Measurements from ENCODE around the gene ENOX1.

GRCh38 chr13:43195112-43195511, 591.7 kb downstream of the ENOX1 start:
- TF ChIP-seq PATZ1 (CRISPR knock-in tag; IDR thresholded peaks at IDR 0.05; ENCODE audit: borderline replicate concordance) (no peak), ARNTL (CRISPR knock-in tag; IDR thresholded peaks at IDR 0.05; ENCODE audit: borderline replicate concordance, low read depth) (no peak), OSR1 (CRISPR knock-in tag; IDR thresholded peaks at IDR 0.05) (no peak), BACH2 (CRISPR knock-in tag; IDR thresholded peaks at IDR 0.05; ENCODE audit: borderline replicate concordance) (no peak), TCF4 (CRISPR knock-in tag; IDR thresholded peaks at IDR 0.05; ENCODE audit: borderline replicate concordance) (no peak), TOX (CRISPR knock-in tag; IDR thresholded peaks at IDR 0.05; ENCODE audit: borderline replicate concordance) (no peak), CREB5 (CRISPR knock-in tag; IDR thresholded peaks at IDR 0.05; ENCODE audit: low read depth) (no peak), ZFP30 (CRISPR knock-in tag; IDR thresholded peaks at IDR 0.05) (no peak), ZFP3 (CRISPR knock-in tag; IDR thresholded peaks at IDR 0.05) (no peak), CSDC2 (CRISPR knock-in tag; IDR thresholded peaks at IDR 0.05) (no peak), ZNF70 (CRISPR knock-in tag; IDR thresholded peaks at IDR 0.05) (no peak)
